Neural cell (in vitro differentiated cells): ENCODE results near the gene GRK1. TPM values are rescaled to one million over a fixed set of nuclear protein-coding genes. Genes with fewer than 3 reads are reported as not detected.

Experiments used
- H2AFZ ChIP-seq: fragments of 200-600, 300-800 bp; sonication (generic), shearing (Covaris generic); 2 replicates; pipeline ENCODE4 v1.6.0; 2014; ENCODE audit warnings: low read depth, mild to moderate bottlenecking, antibody characterized with exemption, low read length, moderate library complexity
- H3F3A ChIP-seq: fragments of 200-600 bp; shearing (Covaris generic); 2 replicates; pipeline ENCODE4 v1.6.1; 2016; ENCODE audit warnings: mild to moderate bottlenecking, moderate library complexity, mixed read lengths, antibody characterized with exemption, low read length; ENCODE audit not compliant: insufficient read depth, poor library complexity, severe bottlenecking
- H3K27ac ChIP-seq: fragments of 200-600, 300-800 bp; sonication (generic), shearing (Covaris generic); 2 replicates; pipeline ENCODE4 v1.5.1; 2014; ENCODE audit warnings: mild to moderate bottlenecking, low read length, moderate library complexity
- H3K27me3 ChIP-seq: fragments of 300-800, 200-600 bp; sonication (generic), shearing (Covaris generic); 2 replicates; pipeline ENCODE4 v1.6.0; 2014; ENCODE audit warnings: mild to moderate bottlenecking, low read depth, low read length, moderate library complexity; ENCODE audit not compliant: insufficient read depth
- H3K36me3 ChIP-seq: fragments of 300-800, 200-600 bp; sonication (generic), shearing (Covaris generic); 2 replicates; pipeline ENCODE4 v1.5.1; 2014; ENCODE audit warnings: mild to moderate bottlenecking, antibody characterized with exemption, low read length, moderate library complexity; ENCODE audit not compliant: insufficient read depth
- H3K4me2 ChIP-seq: fragments of 300-800, 200-600 bp; sonication (generic), shearing (Covaris generic); 2 replicates; pipeline ENCODE4 v1.6.0; 2014; ENCODE audit warnings: mild to moderate bottlenecking, low read length
- H3K4me3 ChIP-seq: fragments of 300-800, 200-600 bp; sonication (generic), shearing (Covaris generic); 2 replicates; pipeline ENCODE4 v1.5.1; 2014; ENCODE audit warnings: mild to moderate bottlenecking, low read length, moderate library complexity
- H3K79me2 ChIP-seq: fragments of 200-600 bp; shearing (Covaris generic); replicated peaks from 2 replicates; pipeline ENCODE4 v1.6.0; 2014; ENCODE audit warnings: mild to moderate bottlenecking, low read length, moderate library complexity; ENCODE audit not compliant: insufficient read depth
- H3K9ac ChIP-seq: fragments of 300-800, 200-600 bp; sonication (generic), shearing (Covaris generic); 2 replicates; pipeline ENCODE4 v1.6.1; 2016; ENCODE audit warnings: mild to moderate bottlenecking, low read length, mixed read lengths
- H3K9me2 ChIP-seq: fragments of 200-600 bp; shearing (Covaris generic); 2 replicates; pipeline ENCODE4 v1.6.1; 2016; ENCODE audit warnings: mild to moderate bottlenecking, low read length, mixed read lengths; ENCODE audit not compliant: insufficient read depth
- H3K9me3 ChIP-seq: fragments of 200-600, 300-800 bp; sonication (generic), shearing (Covaris generic); 2 replicates; pipeline ENCODE4 v1.6.1; 2016; ENCODE audit warnings: mild to moderate bottlenecking, mixed run types, low read length, moderate library complexity, mixed read lengths
- H4K20me1 ChIP-seq: fragments of 200-600 bp; shearing (Covaris generic); 2 replicates; pipeline ENCODE4 v1.6.1; 2016; ENCODE audit warnings: mild to moderate bottlenecking, mixed run types; ENCODE audit not compliant: insufficient read depth
- EP300 ChIP-seq: fragments of 450-650 bp; conservative IDR thresholded peaks from 2 replicates; pipeline ENCODE4 v1.6.1; 2014; ENCODE audit warnings: antibody characterized with exemption, mild to moderate bottlenecking, moderate library complexity; ENCODE audit not compliant: poor library complexity, severe bottlenecking
- EZH2 ChIP-seq: fragments of 200-600, 300-800 bp; shearing (Covaris generic), sonication (generic); IDR thresholded peaks from 2 replicates; pipeline ENCODE4 v1.6.1; 2014; ENCODE audit warnings: antibody characterized with exemption, low read length, borderline replicate concordance, mild to moderate bottlenecking; ENCODE audit not compliant: insufficient read depth, poor library complexity, severe bottlenecking
- MXI1 ChIP-seq: fragments of 450-650 bp; conservative IDR thresholded peaks from 2 replicates; pipeline ENCODE4 v1.6.1; 2014; ENCODE audit warnings: antibody characterized with exemption, mild to moderate bottlenecking; ENCODE audit not compliant: poor library complexity, severe bottlenecking
- POLR2AphosphoS5 ChIP-seq: IDR thresholded peaks from 2 replicates; pipeline ENCODE4 v1.6.1; 2012
- RAD21 ChIP-seq: fragments of 450-650 bp; conservative IDR thresholded peaks from 2 replicates; pipeline ENCODE4 v1.6.1; 2014; ENCODE audit warnings: antibody characterized with exemption, mild to moderate bottlenecking, moderate library complexity
- REST ChIP-seq: IDR thresholded peaks from 2 replicates; pipeline ENCODE4 v1.6.1; 2012; ENCODE audit warnings: borderline replicate concordance
- SMC3 ChIP-seq: fragments of 450-650 bp; conservative IDR thresholded peaks from 2 replicates; pipeline ENCODE4 v1.6.1; 2014; ENCODE audit warnings: antibody characterized with exemption, mild to moderate bottlenecking, moderate library complexity; ENCODE audit not compliant: poor library complexity
- TAF1 ChIP-seq: IDR thresholded peaks from 2 replicates; pipeline ENCODE4 v1.6.1; 2012; ENCODE audit warnings: low read depth
- polyA plus RNA-seq: library from polyadenylated mRNA; depleted of rRNA; stranded (reverse); fragments of >200 nt; gene quantifications from 2 replicates; pipeline ENCODE4 v1.2.3, GENCODE V29; 2014
- TF ChIP-seq, protein P1 (sequence below): fragments of 450-650 bp; IDR thresholded peaks from 2 replicates; pipeline ENCODE4 v1.5.1; 2014; ENCODE audit warnings: antibody characterized with exemption, mild to moderate bottlenecking, moderate library complexity; ENCODE audit not compliant: poor library complexity, severe bottlenecking

GRK1 gene
- polyA plus RNA-seq, 1 donor from 2014 or later, result 0.06 TPM

DNA sequence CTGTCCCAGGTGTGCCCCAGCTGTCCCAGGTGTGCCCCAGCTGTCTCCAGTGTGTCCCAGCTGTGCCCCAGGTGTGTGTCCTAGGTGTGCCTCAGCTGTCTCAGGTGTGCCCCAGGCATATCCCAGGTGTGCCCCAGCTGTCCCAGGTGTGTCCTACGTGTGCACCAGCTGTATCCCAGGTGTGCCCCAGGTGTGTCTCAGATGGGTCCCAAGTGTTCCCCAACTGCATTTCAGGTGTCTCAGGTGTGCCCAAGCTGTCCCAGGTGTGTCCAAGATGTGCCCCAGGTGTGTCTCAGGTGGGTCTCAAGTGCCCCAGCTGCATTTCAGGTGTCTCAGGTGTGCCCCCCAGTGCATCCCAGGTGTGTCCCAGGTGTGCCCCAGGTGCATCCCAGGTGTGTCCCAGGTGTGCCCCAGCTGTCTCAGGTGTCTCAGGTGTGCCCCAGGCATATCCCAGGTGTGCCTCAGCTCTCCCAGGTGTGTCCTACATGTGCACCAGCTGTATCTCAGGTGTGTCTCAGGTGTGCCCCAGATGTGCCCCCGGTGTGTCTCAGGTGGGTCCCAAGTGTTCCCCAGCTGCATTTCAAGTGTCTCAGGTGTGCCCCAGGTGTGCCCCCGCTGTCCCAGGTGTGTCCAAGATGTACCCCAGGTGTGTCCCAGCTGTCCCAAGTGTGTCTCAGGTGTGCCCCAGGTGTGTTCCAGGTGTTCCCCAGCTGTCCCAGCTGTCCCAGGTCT, 1.3 kb upstream of the GRK1 start:
- no peaks in the 10 kb centered on the region for H3K9me2 ChIP-seq
- no peak overlapping the region for H2AFZ ChIP-seq
- no peaks in the 10 kb centered on the region for H3F3A ChIP-seq
- H3K4me3 ChIP-seq, result no peak overlapping the region
- no peak overlapping the region for H3K9ac ChIP-seq
- H3K27me3 ChIP-seq, result no peaks in the 10 kb centered on the region
- no peak overlapping the region for H3K27ac ChIP-seq
- TF ChIP-seq REST, result no peak
- TF ChIP-seq TAF1, result no peak
- no peak for TF ChIP-seq SMC3
- TF ChIP-seq MXI1, result no peak
- TF ChIP-seq RAD21, result no peak
- TF ChIP-seq, protein P1, sequence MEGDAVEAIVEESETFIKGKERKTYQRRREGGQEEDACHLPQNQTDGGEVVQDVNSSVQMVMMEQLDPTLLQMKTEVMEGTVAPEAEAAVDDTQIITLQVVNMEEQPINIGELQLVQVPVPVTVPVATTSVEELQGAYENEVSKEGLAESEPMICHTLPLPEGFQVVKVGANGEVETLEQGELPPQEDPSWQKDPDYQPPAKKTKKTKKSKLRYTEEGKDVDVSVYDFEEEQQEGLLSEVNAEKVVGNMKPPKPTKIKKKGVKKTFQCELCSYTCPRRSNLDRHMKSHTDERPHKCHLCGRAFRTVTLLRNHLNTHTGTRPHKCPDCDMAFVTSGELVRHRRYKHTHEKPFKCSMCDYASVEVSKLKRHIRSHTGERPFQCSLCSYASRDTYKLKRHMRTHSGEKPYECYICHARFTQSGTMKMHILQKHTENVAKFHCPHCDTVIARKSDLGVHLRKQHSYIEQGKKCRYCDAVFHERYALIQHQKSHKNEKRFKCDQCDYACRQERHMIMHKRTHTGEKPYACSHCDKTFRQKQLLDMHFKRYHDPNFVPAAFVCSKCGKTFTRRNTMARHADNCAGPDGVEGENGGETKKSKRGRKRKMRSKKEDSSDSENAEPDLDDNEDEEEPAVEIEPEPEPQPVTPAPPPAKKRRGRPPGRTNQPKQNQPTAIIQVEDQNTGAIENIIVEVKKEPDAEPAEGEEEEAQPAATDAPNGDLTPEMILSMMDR, result no peak
- TF ChIP-seq EZH2, result no peak
- no peak overlapping the region for H3K4me2 ChIP-seq
- H4K20me1 ChIP-seq, result no peaks in the 10 kb centered on the region
- H3K36me3 ChIP-seq, result no peaks in the 10 kb centered on the region
- H3K9me3 ChIP-seq, result no peaks in the 10 kb centered on the region
- no peaks in the 10 kb centered on the region for H3K79me2 ChIP-seq

DNA sequence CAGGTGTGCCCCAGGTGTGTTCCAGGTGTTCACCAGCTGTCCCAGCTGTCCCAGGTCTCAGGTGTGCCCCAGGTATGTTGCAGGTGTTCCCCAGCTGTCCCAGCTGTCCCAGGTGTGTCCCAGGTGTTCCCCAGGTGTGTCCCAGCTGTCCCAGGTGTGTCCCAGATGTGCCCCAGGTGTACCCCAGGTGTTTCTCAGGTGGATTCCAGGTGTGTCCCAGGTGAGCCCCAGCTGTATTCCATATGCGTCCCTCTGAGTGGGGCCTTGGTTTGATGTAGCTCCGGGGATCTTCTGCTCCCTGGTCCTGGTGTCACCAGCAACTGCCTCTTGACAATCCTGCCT, 719 bp upstream of the GRK1 start:
- no peaks in the 10 kb centered on the region for H3K9me2 ChIP-seq
- H4K20me1 ChIP-seq, result no peaks in the 10 kb centered on the region
- H3K36me3 ChIP-seq, result no peaks in the 10 kb centered on the region
- no peak overlapping the region for H3K4me3 ChIP-seq
- H2AFZ ChIP-seq, result no peak overlapping the region
- no peak for TF ChIP-seq REST
- TF ChIP-seq POLR2AphosphoS5, result no peak
- TF ChIP-seq MXI1, result no peak
- TF ChIP-seq RAD21, result no peak
- TF ChIP-seq TAF1, result no peak
- TF ChIP-seq SMC3, result no peak
- TF ChIP-seq, protein P1, result no peak
- no peak for TF ChIP-seq EP300
- no peak for TF ChIP-seq EZH2
- H3K27me3 ChIP-seq, result no peaks in the 10 kb centered on the region
- H3K27ac ChIP-seq, result no peak overlapping the region
- H3K79me2 ChIP-seq, result no peaks in the 10 kb centered on the region
- no peaks in the 10 kb centered on the region for H3F3A ChIP-seq
- H3K4me2 ChIP-seq, result no peak overlapping the region
- no peaks in the 10 kb centered on the region for H3K9me3 ChIP-seq
- no peak overlapping the region for H3K9ac ChIP-seq
